NCI-H524 treated with DMSO at 0.1 percent for 48 hours (cell line): Measurements from ENCODE around the gene B4GAT1.
A peak's percentile ranks its signal among the peaks of the same experiment; 100 is the strongest.
"Not testable (repeated sequence)": the region's sequence is repeated elsewhere in the genome, so short reads cannot be mapped to it uniquely, and the experiment has no call there.

Experiments
- DNase-seq: peaks from one replicate; lab custom pipeline; 2025; lab: John Stamatoyannopoulos, UW

Gene B4GAT1

GRCh38 chr11:66347425-66348276, at the start of gene B4GAT1:
B4GAT1 (minus strand) TSS chr11:66347629; CDS start chr11:66347545, 84 bp downstream.
- DNase-seq, result no peak

DNA sequence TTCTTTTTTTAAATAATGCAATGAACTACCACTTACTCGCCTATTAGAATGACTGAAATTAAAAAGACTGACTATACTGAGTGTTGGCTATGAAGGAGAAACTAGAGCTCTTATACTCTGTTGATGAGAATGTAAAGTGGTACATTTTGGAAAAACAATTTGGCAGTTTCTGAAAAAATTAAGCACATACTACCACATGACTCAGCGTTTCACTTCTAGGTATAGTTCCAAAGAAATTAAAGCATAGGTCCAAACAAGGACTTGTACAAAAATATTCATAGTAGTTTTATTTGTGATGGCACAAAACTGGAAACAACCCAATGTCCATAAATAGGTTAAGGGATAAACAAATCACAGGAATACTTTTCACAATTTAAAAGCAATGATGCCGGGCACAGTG, 46.5 kb upstream of the B4GAT1 start:
- DNase-seq, result no peak

GRCh38 chr11:66391322-66391721, 43.9 kb upstream of the B4GAT1 start:
- no peak for DNase-seq

DNA sequence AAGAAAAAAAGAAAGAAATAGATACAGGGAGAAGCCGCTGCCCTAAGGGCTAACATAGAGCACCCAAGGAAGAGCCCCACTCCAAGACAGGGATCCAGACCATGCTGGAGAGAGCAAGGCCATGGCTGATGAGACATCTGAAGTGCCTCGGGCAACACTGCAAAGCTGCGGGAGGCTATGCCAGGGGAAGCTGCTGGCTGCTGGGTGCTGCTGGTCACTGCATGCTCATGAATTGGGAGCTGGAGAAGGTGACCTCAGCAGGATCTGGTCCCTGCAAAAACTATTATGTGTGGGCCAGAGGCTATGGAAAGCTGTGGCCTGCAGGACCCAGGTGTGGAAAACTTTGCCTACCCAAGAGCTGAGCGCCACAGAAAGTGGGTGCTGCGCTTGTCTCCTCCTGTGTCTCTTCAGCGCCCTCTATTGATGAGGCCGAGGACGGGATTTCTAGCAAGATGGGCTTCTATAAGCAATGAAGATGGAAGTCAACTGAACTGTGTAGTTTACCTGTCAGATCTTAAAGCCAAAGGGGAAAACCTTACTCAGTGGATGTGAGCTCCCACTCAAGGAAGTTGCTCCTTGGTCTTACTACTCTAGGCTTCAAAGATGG, 41.5 kb upstream of the B4GAT1 start:
- DNase-seq, result peak; percentile 5

- DNase-seq, result peak; percentile 16
These were observed 39.0 kb upstream of the B4GAT1 start for GRCh38 chr11:66386171-66387069.

GRCh38 chr11:66384316-66384715, 36.9 kb upstream of the B4GAT1 start:
- not testable (repeated sequence) for DNase-seq

DNA sequence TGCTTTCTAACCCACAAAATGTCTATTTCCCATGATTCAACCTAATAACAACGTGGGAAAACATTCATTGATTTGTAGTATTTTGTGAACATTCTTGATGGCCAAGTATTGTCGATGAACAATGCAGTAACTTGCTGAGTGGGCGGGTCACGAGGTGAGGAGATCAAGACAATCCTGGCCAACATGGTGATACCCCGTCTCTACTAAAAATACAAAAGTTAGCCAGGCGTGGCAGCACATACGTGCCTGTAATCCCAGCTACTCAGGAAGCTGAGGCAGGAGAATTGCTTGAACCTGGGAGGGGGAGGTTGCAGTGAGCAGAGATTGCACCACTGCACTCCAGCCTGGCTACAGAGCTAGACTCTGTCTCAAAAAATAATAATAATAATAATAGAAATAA, 32.8 kb upstream of the B4GAT1 start:
- DNase-seq, result not testable (repeated sequence)

DNA sequence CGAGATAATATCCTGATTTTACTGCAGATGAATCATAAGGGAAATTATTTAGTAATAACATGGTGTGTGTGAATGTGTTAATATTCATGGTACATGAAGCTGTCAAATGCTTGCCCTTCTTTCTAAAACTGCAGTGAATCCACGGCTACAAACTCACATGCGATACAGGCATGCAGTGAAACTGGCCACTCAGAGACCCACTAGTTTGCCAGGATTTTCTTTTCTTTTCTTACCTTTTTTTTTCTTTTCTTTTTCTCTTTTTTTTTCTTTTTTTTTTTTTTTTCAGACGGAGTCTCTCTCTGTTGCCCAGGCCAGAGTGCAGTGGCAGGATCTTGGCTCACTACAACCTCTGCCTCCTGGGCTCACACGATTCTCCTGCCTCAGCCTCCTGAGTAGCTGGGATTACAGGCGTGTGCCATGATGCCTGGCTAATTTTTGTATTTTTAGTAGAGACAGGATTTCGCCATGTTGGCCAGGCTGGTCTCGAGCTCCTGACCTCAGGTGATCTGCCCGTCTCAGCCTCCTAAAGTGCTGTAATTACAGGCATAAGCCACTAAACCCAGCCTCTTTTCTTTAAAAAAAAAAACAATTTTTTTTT, 26.4 kb upstream of the B4GAT1 start:
- DNase-seq, result not testable (repeated sequence)

- DNase-seq, result no peak
These were observed 25.8 kb upstream of the B4GAT1 start for GRCh38 chr11:66373265-66373664.

GRCh38 chr11:66371627-66372415, 24.4 kb upstream of the B4GAT1 start, which contains the start of gene SLC29A2:
SLC29A2 (minus strand) TSS chr11:66371760; CDS start chr11:66371591, 169 bp downstream.
- DNase-seq, result peak; percentile 59

DNA sequence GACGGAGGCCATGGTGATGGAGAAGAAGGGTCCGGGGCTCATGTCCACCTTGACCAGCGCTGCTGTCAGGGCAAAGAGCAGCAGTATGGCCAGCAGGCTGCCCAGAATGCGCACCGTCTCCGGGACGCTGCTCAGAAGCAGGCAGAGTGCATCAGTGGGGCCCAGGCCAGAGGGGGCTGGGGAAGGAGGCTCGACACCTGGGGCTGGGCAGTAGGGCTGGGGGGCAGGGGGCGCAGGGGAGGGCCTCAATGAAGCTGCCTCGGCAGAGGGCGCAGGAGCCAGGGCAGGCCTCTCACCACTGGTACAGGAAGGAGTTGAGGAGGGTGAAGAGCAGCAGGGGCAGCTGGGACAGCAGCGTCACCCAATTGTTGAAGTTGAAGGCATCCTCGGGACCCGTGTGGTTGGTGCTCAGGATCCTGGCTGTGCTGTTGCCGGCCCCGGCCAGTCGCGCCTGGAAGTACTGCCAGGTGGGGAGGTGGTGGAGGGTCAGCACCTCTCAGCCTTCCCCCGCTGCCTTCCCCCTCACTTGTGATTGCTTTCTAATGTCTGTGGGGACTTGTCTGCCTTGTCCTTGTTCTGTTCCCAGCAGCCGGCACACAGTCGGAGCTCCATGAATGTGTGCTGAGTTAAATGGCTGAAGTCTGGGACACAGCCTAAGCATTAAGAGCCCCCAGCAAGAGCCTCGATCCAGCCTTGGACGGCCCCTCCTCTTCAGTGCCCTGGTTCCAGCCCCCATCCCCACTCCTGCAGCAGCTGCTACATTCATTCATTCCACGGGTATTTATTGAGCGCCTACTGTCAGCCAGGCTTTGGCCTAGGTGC, 21.9 kb upstream of the B4GAT1 start:
- no peak for DNase-seq

GRCh38 chr11:66368484-66368883, 21.1 kb upstream of the B4GAT1 start:
- no peak for DNase-seq

DNA sequence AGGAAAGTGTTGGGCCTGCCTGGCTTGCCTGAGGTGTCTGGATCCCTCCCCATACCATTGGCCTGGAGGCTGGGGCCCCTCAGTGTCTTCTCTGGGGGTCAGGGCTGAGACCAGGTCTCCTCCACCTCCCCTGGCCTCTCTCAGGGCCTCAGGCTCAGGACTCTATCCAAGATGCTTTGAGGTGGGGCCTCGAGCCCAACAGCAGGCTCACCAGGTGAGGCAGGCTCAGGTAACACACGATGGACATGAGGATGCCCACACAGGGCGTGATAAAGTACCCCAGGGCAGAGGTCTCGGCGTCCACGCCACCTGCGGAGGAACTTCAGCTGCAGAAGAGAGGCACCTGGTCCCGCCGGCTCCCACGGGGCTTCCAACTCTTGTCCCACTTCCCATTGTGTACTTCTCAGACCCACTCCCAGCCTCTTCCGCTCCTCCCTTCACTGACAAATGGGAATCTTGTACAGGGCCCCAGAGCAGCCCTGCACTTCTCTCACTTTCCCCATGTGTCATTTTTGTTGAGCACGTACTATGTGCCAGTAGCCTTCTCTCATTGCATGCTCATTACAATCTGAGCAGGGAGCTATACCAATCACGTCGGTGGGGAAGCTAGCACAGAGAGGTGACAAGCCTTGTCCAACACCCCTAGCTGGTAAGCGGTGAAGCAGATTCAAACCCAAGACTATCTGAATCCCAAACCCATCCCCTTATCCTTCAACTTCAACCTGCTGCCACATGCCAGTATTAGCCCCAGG, 20.3 kb upstream of the B4GAT1 start:
- no peak for DNase-seq

GRCh38 chr11:66366844-66367477, 19.5 kb upstream of the B4GAT1 start:
- DNase-seq, result no peak

GRCh38 chr11:66365711-66366619, 18.5 kb upstream of the B4GAT1 start:
- DNase-seq, result no peak

- DNase-seq, result no peak
These were observed 17.7 kb upstream of the B4GAT1 start for GRCh38 chr11:66365166-66365565.

DNA sequence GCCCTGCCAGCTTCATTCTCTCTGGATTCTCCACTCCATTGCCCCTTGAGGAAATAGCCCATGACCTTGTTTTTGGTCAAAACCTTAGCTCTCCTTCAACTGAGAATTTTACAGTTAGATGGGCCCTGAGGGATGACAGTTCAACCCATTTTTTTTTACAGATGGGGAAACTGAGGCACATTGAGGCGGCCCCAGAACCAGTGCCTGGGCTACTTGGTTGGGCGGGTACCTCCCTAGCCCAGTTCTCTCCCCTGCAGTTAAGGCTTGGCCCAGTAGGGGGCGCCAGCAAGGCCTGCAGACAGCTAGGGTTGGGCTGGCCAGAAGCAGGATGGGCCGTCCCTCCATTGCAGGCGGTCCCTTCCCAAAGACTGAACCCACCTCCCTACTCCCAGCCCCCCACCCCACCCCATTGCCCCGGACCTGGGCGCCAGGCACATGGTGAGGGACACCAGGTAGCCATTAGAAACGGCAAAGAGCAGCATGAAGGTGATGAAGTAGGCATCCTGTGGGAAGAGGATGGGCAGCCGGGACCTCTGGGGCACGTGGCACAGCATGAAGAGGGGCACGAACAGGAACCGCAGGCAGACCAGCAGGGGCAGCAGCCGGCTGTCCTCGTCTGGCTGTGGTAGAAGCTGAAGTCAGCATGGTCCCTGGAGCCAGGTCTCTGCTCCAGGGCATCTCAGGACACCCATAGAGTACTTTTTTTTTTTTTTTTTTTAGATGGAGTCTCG, 16.5 kb upstream of the B4GAT1 start:
- no peak for DNase-seq
